Measurements from ENCODE around the gene CCDC157.

Gene CCDC157

GRCh38 chr22:30413745-30414524 is 57.1 kb downstream of the CCDC157 start:
- ATAC-seq (ENCODE audit: low read depth) (no peak), DNase-seq (ENCODE audit: low spot score) (no peak)
- Histone ChIP-seq H3K9me3 (ENCODE audit: severe bottlenecking) (no peaks in the 10 kb centered on the region), H3K4me3 (ENCODE audit: severe bottlenecking) (no peak overlapping the region), H3K27ac (ENCODE audit: poor library complexity, severe bottlenecking) (no peak overlapping the region), H3K36me3 (ENCODE audit: low read depth) (peaks cover 97% of the 10 kb centered on the region), H3K27me3 (ENCODE audit: insufficient read depth, poor library complexity, severe bottlenecking) (no peaks in the 10 kb centered on the region), H3K4me1 (ENCODE audit: insufficient read depth, poor library complexity, severe bottlenecking) (peaks cover 8% of the 10 kb centered on the region)
- no peak for TF ChIP-seq CTCF (IDR thresholded peaks at IDR 0.05; ENCODE audit: poor library complexity, severe bottlenecking)

- ATAC-seq (ENCODE audit: low read depth), result no peak
- no peak for TF ChIP-seq CTCF (IDR thresholded peaks at IDR 0.05; ENCODE audit: poor library complexity, severe bottlenecking)
- Histone ChIP-seq H3K36me3 (ENCODE audit: low read depth) (peaks cover 97% of the 10 kb centered on the region), H3K27ac (ENCODE audit: poor library complexity, severe bottlenecking) (no peak overlapping the region), H3K4me1 (ENCODE audit: insufficient read depth, poor library complexity, severe bottlenecking) (peaks cover 4% of the 10 kb centered on the region), H3K27me3 (ENCODE audit: insufficient read depth, poor library complexity, severe bottlenecking) (no peaks in the 10 kb centered on the region), H3K4me3 (ENCODE audit: severe bottlenecking) (no peak overlapping the region), H3K9me3 (ENCODE audit: severe bottlenecking) (no peaks in the 10 kb centered on the region)
- no peak for DNase-seq (ENCODE audit: low spot score)
Measured at GRCh38 chr22:30414525-30415047, 57.8 kb downstream of the CCDC157 start.

- no peak overlapping the region for H3K4me3 ChIP-seq (ENCODE audit: severe bottlenecking)
- H3K27me3 ChIP-seq (ENCODE audit: insufficient read depth, poor library complexity, severe bottlenecking), result no peaks in the 10 kb centered on the region
- DNase-seq (ENCODE audit: low spot score) (no peak), ATAC-seq (ENCODE audit: low read depth) (no peak)
- no peaks in the 10 kb centered on the region for H3K9me3 ChIP-seq (ENCODE audit: severe bottlenecking)
- peaks cover 21% of the 10 kb centered on the region for H3K4me1 ChIP-seq (ENCODE audit: insufficient read depth, poor library complexity, severe bottlenecking)
- no peak for TF ChIP-seq CTCF (IDR thresholded peaks at IDR 0.05; ENCODE audit: poor library complexity, severe bottlenecking)
- peaks cover 96% of the 10 kb centered on the region for H3K36me3 ChIP-seq (ENCODE audit: low read depth)
- peak overlapping the region; percentile 17 for H3K27ac ChIP-seq (ENCODE audit: poor library complexity, severe bottlenecking)
Measured at GRCh38 chr22:30416403-30416802, 59.6 kb downstream of the CCDC157 start.

GRCh38 chr22:30416837-30417236 is 60.0 kb downstream of the CCDC157 start:
- Histone ChIP-seq H3K27me3 (ENCODE audit: insufficient read depth, poor library complexity, severe bottlenecking) (no peaks in the 10 kb centered on the region), H3K4me1 (ENCODE audit: insufficient read depth, poor library complexity, severe bottlenecking) (peaks cover 25% of the 10 kb centered on the region), H3K27ac (ENCODE audit: poor library complexity, severe bottlenecking) (peak overlapping the region; percentile 17), H3K4me3 (ENCODE audit: severe bottlenecking) (no peak overlapping the region), H3K36me3 (ENCODE audit: low read depth) (peaks cover 99% of the 10 kb centered on the region), H3K9me3 (ENCODE audit: severe bottlenecking) (no peaks in the 10 kb centered on the region)
- no peak for TF ChIP-seq CTCF (IDR thresholded peaks at IDR 0.05; ENCODE audit: poor library complexity, severe bottlenecking)
- ATAC-seq (ENCODE audit: low read depth) (no peak), DNase-seq (ENCODE audit: low spot score) (no peak)

Data from RWPE2 (cell line).